ENCODE results near the gene NEBL.

Gene NEBL

GRCh38 chr10:20836401-20836800 lies 60.7 kb downstream of the NEBL start:
- Histone ChIP-seq H3K27ac (ENCODE audit: extremely low read depth, low read depth, low read length) (no peak overlapping the region), H3K4me3 (ENCODE audit: low read depth, low read length) (no peak overlapping the region), H3K9me3 (ENCODE audit: control insufficient read depth, insufficient read depth, low read depth, low read length) (no peaks in the 10 kb centered on the region), H3K4me1 (ENCODE audit: control insufficient read depth, insufficient read depth, low read length) (no peaks in the 10 kb centered on the region), H3K36me3 (ENCODE audit: control insufficient read depth in 2 of 2, insufficient read depth in 1 of 2, low read length in 2 of 2) (peaks cover 0 to 3% of the 10 kb centered on the region in 2 experiments; a peak in 1 of 3 replicates)
- POLR2A ChIA-PET: no interaction called here
- no peak for TF ChIP-seq ZNF132 (tag by site-specific recombination; IDR thresholded peaks at IDR 0.05; ENCODE audit: borderline replicate concordance)
- TF ChIP-seq KLF1 (tag by site-specific recombination; IDR thresholded peaks at IDR 0.05): no peak
- no peak for TF ChIP-seq IKZF3 (tag by site-specific recombination; IDR thresholded peaks at IDR 0.05)
- no peak for TF ChIP-seq ZSCAN30 (tag by site-specific recombination; IDR thresholded peaks at IDR 0.05)
- no peak for TF ChIP-seq ZNF155 (tag by site-specific recombination; IDR thresholded peaks at IDR 0.05)
- CTCF ChIA-PET: interaction anchor here (1.1 kb wide), 1 partner anchor 19 kb away, joined by 6 read pairs; no protein-coding TSS in a partner anchor

- H3K4me3 ChIP-seq (ENCODE audit: low read depth, low read length): no peak overlapping the region
- H3K4me1 ChIP-seq (ENCODE audit: control insufficient read depth, insufficient read depth, low read length): no peaks in the 10 kb centered on the region
- no peak overlapping the region for H3K27ac ChIP-seq (ENCODE audit: extremely low read depth, low read depth, low read length)
- ChIA-PET POLR2A (no interaction called here), CTCF (interaction anchor here (1.1 kb wide), 1 partner anchor 20 kb away, joined by 6 read pairs; no protein-coding TSS in a partner anchor)
- TF ChIP-seq ZBTB21 (tag by site-specific recombination; IDR thresholded peaks at IDR 0.05): no peak
- no peak for TF ChIP-seq MZF1 (tag by site-specific recombination; IDR thresholded peaks at IDR 0.05; ENCODE audit: borderline replicate concordance)
- TF ChIP-seq ZNF473 (tag by site-specific recombination; IDR thresholded peaks at IDR 0.05): no peak
- no peak for TF ChIP-seq ZNF391 (tag by site-specific recombination; IDR thresholded peaks at IDR 0.05; ENCODE audit: borderline replicate concordance, low read depth)
- no peak for TF ChIP-seq ZNF654 (tag by site-specific recombination; IDR thresholded peaks at IDR 0.05; ENCODE audit: low read depth)
- TF ChIP-seq GLI2 (tag by site-specific recombination; IDR thresholded peaks at IDR 0.05; ENCODE audit: borderline replicate concordance, low read depth): no peak
- TF ChIP-seq ZNF366 (tag by site-specific recombination; conservative IDR thresholded peaks at IDR 0.05): no peak
- TF ChIP-seq ZNF560 (tag by site-specific recombination; IDR thresholded peaks at IDR 0.05; ENCODE audit: borderline replicate concordance): no peak
- no peak for TF ChIP-seq ZBTB8A (tag by site-specific recombination; IDR thresholded peaks at IDR 0.05)
- TF ChIP-seq SP7 (tag by site-specific recombination; IDR thresholded peaks at IDR 0.05): no peak
- H3K36me3 ChIP-seq (ENCODE audit: control insufficient read depth in 2 of 2, insufficient read depth in 1 of 2, low read length in 2 of 2): peaks cover 0 to 3% of the 10 kb centered on the region in 2 experiments; a peak in 1 of 3 replicates
- no peaks in the 10 kb centered on the region for H3K9me3 ChIP-seq (ENCODE audit: control insufficient read depth, insufficient read depth, low read depth, low read length)
Measured at GRCh38 chr10:20835335-20835734, 61.8 kb downstream of the NEBL start.

GRCh38 chr10:20834825-20835224 lies 62.3 kb downstream of the NEBL start:
- TF ChIP-seq ZBTB20 (tag by site-specific recombination; IDR thresholded peaks at IDR 0.05) (no peak), WT1 (tag by site-specific recombination; IDR thresholded peaks at IDR 0.05) (no peak), SALL2 (tag by site-specific recombination; IDR thresholded peaks at IDR 0.05; ENCODE audit: borderline replicate concordance) (no peak), ZSCAN16 (tag by site-specific recombination; IDR thresholded peaks at IDR 0.05) (no peak), ZNF776 (tag by site-specific recombination; IDR thresholded peaks at IDR 0.05; ENCODE audit: borderline replicate concordance) (no peak), ZNF391 (tag by site-specific recombination; IDR thresholded peaks at IDR 0.05; ENCODE audit: borderline replicate concordance, low read depth) (no peak), ZNF654 (tag by site-specific recombination; IDR thresholded peaks at IDR 0.05; ENCODE audit: low read depth) (no peak), ZBTB26 (tag by site-specific recombination; optimal IDR thresholded peaks at IDR 0.05) (no peak), ZNF777 (tag by site-specific recombination; IDR thresholded peaks at IDR 0.05; ENCODE audit: borderline replicate concordance) (no peak)
- H3K27ac ChIP-seq (ENCODE audit: extremely low read depth, low read depth, low read length): no peak overlapping the region
- H3K9me3 ChIP-seq (ENCODE audit: control insufficient read depth, insufficient read depth, low read depth, low read length): no peaks in the 10 kb centered on the region
- H3K4me3 ChIP-seq (ENCODE audit: low read depth, low read length): no peak overlapping the region
- ChIA-PET POLR2A (no interaction called here), CTCF (no interaction called here)
- no peaks in the 10 kb centered on the region for H3K4me1 ChIP-seq (ENCODE audit: control insufficient read depth, insufficient read depth, low read length)
- peaks cover 0 to 3% of the 10 kb centered on the region in 2 experiments; a peak in 1 of 3 replicates for H3K36me3 ChIP-seq (ENCODE audit: control insufficient read depth in 2 of 2, insufficient read depth in 1 of 2, low read length in 2 of 2)

Data from HEK293 (cell line).